ENCODE data around the gene HIVEP3. TPM values are rescaled to one million over a fixed set of nuclear protein-coding genes. Genes with fewer than 3 reads are reported as not detected.

Gene HIVEP3
- total and polyA plus RNA-seq, 2 donors = 2.8 to 3.1 TPM

DNA sequence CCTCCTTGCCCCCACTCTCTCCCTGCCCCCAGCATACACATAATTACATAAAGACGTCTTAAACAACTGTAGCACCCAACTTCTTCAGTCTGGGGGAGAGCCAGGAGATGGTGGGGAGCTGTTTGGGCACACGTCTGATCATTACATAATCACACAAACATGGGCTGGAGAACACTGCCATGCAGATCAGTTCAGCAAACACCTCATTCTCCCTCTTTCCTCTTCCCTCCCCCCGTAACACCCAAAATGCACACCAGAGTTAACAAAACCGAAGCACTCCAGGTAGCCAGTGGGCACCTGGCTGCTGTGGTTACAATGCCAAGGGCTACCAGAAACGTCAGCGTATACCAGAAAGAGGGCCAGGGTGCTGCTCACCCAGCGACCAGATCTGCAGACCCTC is 1.6 kb downstream of the HIVEP3 start:
- WGBS = 72% methylated on average over 7 of the region's 7 CpGs
- no peak for DNase-seq (ENCODE audit: extremely low spot score)
- Histone ChIP-seq H3K4me3 (ENCODE audit: low read depth, low read length) (no peak overlapping the region), H3K36me3 (ENCODE audit: insufficient read depth) (no peaks in the 10 kb centered on the region), H3K27ac (ENCODE audit: low read depth) (no peak overlapping the region), H3K4me1 (ENCODE audit: insufficient read depth) (peaks cover 2% of the 10 kb centered on the region)

- Histone ChIP-seq H3K27ac (ENCODE audit: low read depth) (no peak overlapping the region), H3K36me3 (ENCODE audit: insufficient read depth) (no peaks in the 10 kb centered on the region), H3K4me3 (ENCODE audit: low read depth, low read length) (no peak overlapping the region), H3K4me1 (ENCODE audit: insufficient read depth) (peaks cover 2% of the 10 kb centered on the region)
- DNase-seq (ENCODE audit: extremely low spot score) = no peak
- WGBS = 87% methylated on average over 4 of the region's 4 CpGs
These were observed 2.7 kb downstream of the HIVEP3 start for GRCh38 chr1:41915786-41916571.

DNA sequence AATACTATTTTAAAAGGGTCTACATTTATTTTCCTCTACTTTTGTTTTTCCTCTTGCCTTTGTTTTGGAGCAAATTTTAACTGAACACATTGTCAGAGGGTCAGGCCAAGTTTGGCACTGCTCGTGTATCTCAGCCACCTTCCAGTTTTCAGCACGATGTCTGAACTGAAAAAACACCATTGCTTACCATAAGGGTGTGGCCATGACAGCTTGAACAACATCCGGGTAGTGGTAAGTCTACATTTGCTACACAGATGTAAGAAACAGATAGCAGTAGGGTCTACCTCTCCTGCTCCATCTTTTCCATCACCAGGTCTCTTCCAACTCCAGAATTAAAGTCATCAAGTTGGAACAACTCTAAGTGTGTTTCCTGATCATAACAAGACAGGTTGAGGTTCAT is 4.2 kb downstream of the HIVEP3 start:
- H3K36me3 ChIP-seq (ENCODE audit: insufficient read depth) = no peaks in the 10 kb centered on the region
- DNase-seq (ENCODE audit: extremely low spot score) = no peak
- H3K4me1 ChIP-seq (ENCODE audit: insufficient read depth) = peaks cover 2% of the 10 kb centered on the region
- no peak overlapping the region for H3K27ac ChIP-seq (ENCODE audit: low read depth)
- H3K4me3 ChIP-seq (ENCODE audit: low read depth, low read length) = no peak overlapping the region
- WGBS = 67% methylated on average over 3 of the region's 3 CpGs

GRCh38 chr1:41913014-41913413 is 5.7 kb downstream of the HIVEP3 start:
- Histone ChIP-seq H3K27ac (ENCODE audit: low read depth) (no peak overlapping the region), H3K4me3 (ENCODE audit: low read depth, low read length) (no peak overlapping the region), H3K4me1 (ENCODE audit: insufficient read depth) (peaks cover 2% of the 10 kb centered on the region), H3K36me3 (ENCODE audit: insufficient read depth) (no peaks in the 10 kb centered on the region)
- WGBS = 86% methylated on average over 1 of the region's 1 CpG
- DNase-seq (ENCODE audit: extremely low spot score) = no peak

DNA sequence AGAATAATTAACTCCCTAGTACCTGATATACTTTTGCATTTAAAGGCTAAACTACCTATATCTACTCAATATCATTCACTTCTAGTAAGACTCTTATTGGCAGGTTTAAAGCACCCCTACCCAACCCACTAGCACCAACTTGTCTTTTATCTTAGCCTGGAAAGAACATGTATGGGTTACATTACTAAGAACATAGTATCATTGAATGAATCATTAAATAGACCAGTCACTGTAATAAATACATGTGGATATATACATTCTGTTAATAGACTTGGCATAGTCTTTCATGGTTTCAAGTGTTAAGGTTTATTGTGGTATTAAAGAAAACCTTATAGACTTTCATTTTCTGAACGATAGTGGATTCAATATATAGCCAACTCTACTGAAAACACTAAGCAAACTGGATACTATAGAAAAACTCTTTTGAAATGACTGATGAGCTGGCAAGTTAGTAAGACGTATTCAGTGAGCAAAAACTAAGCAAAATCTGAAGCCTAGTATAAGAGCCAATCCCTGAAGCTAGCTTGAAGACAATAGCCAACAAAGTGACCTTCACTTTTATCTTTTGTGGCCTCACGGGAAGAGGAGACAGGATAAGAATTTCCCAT is 10.3 kb downstream of the HIVEP3 start:
- 80% methylated on average over 3 of the region's 3 CpGs for WGBS
- H3K4me3 ChIP-seq (ENCODE audit: low read depth, low read length) = no peak overlapping the region
- H3K36me3 ChIP-seq (ENCODE audit: insufficient read depth) = no peaks in the 10 kb centered on the region
- no peak for DNase-seq (ENCODE audit: extremely low spot score)
- H3K27ac ChIP-seq (ENCODE audit: low read depth) = no peak overlapping the region
- H3K4me1 ChIP-seq (ENCODE audit: insufficient read depth) = no peaks in the 10 kb centered on the region

DNA sequence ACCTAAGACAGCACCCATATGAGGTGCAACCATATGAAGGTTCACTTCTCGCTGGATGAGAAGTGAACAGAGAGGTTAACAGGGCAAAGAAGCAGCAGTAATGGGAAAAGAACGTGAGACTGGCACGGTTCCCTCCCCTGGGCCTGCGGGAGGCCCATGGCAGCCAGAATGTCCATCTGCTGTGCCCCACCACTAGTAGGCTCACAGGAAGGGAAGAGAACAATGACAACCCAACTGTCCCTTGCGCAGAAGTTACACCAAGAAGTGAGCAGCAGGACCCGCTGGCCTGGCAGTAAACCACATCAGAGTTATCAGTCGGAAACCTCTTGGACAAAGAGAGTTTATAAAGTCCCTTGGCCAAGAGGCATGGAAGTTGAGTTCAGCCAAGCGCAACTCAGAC is 11.3 kb downstream of the HIVEP3 start:
- no peak for DNase-seq (ENCODE audit: extremely low spot score)
- 96% methylated on average over 8 of the region's 8 CpGs for WGBS
- Histone ChIP-seq H3K4me1 (ENCODE audit: insufficient read depth) (no peaks in the 10 kb centered on the region), H3K36me3 (ENCODE audit: insufficient read depth) (no peaks in the 10 kb centered on the region), H3K4me3 (ENCODE audit: low read depth, low read length) (no peak overlapping the region), H3K27ac (ENCODE audit: low read depth) (no peak overlapping the region)

- H3K36me3 ChIP-seq (ENCODE audit: insufficient read depth) = no peaks in the 10 kb centered on the region
- no peak overlapping the region for H3K4me3 ChIP-seq (ENCODE audit: low read depth, low read length)
- 73% methylated on average over 2 of the region's 2 CpGs for WGBS
- DNase-seq (ENCODE audit: extremely low spot score) = no peak
- H3K27ac ChIP-seq (ENCODE audit: low read depth) = no peak overlapping the region
- H3K4me1 ChIP-seq (ENCODE audit: insufficient read depth) = no peaks in the 10 kb centered on the region
These were observed 11.8 kb downstream of the HIVEP3 start for GRCh38 chr1:41906943-41907342.

- DNase-seq (ENCODE audit: extremely low spot score) = no peak
- 98% methylated on average over 1 of the region's 1 CpG for WGBS
- Histone ChIP-seq H3K4me3 (ENCODE audit: low read depth, low read length) (no peak overlapping the region), H3K4me1 (ENCODE audit: insufficient read depth) (no peaks in the 10 kb centered on the region), H3K36me3 (ENCODE audit: insufficient read depth) (no peaks in the 10 kb centered on the region), H3K27ac (ENCODE audit: low read depth) (no peak overlapping the region)
These were observed 13.5 kb downstream of the HIVEP3 start for GRCh38 chr1:41905093-41905675.

GRCh38 chr1:41902664-41903063 is 16.1 kb downstream of the HIVEP3 start:
- WGBS = 89% methylated on average over 9 of the region's 9 CpGs

DNA sequence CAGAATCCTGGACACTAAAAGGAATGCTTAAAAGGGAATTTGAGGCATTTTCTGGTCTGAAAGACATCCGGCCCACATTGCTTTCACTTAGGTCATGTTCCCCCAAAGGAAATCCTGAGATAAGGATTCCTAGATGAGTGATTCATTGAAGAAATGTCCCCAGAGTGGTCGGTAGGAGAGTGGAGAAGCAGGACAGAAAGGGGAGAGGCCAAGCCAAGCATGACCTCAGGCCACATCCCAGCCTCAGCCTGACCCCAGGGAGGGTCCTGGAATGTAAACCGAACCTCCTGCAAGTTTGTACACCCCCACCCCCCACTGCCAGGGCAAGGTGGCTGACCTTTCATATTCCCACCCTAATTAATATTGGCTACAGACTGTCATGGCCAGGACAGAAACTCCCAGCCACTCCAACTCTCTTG is 16.6 kb downstream of the HIVEP3 start:
- H3K4me3 ChIP-seq (ENCODE audit: low read depth, low read length) = no peak overlapping the region
- H3K36me3 ChIP-seq (ENCODE audit: insufficient read depth) = no peaks in the 10 kb centered on the region
- H3K4me1 ChIP-seq (ENCODE audit: insufficient read depth) = no peaks in the 10 kb centered on the region
- DNase-seq (ENCODE audit: extremely low spot score) = no peak
- no peak overlapping the region for H3K27ac ChIP-seq (ENCODE audit: low read depth)
- 46% methylated on average over 3 of the region's 3 CpGs for WGBS

More at GRCh38 chr1:41902664-41903063, 16.1 kb downstream of the HIVEP3 start:
- Histone ChIP-seq H3K4me3 (ENCODE audit: low read depth, low read length) (no peak overlapping the region), H3K36me3 (ENCODE audit: insufficient read depth) (no peaks in the 10 kb centered on the region), H3K27ac (ENCODE audit: low read depth) (no peak overlapping the region), H3K4me1 (ENCODE audit: insufficient read depth) (no peaks in the 10 kb centered on the region)
- DNase-seq (ENCODE audit: extremely low spot score) = no peak

GRCh38 chr1:41901551-41901950 is 17.2 kb downstream of the HIVEP3 start:
- H3K4me3 ChIP-seq (ENCODE audit: low read depth, low read length) = no peak overlapping the region
- H3K4me1 ChIP-seq (ENCODE audit: insufficient read depth) = no peaks in the 10 kb centered on the region
- no peak for DNase-seq (ENCODE audit: extremely low spot score)
- WGBS = 90% methylated on average over 3 of the region's 3 CpGs
- H3K27ac ChIP-seq (ENCODE audit: low read depth) = no peak overlapping the region
- H3K36me3 ChIP-seq (ENCODE audit: insufficient read depth) = no peaks in the 10 kb centered on the region

- Histone ChIP-seq H3K36me3 (ENCODE audit: insufficient read depth) (no peaks in the 10 kb centered on the region), H3K4me3 (ENCODE audit: low read depth, low read length) (no peak overlapping the region), H3K27ac (ENCODE audit: low read depth) (no peak overlapping the region), H3K4me1 (ENCODE audit: insufficient read depth) (no peaks in the 10 kb centered on the region)
- no peak for DNase-seq (ENCODE audit: extremely low spot score)
- 85% methylated on average over 9 of the region's 9 CpGs for WGBS
These were observed 17.9 kb downstream of the HIVEP3 start for GRCh38 chr1:41900603-41901444.

DNA sequence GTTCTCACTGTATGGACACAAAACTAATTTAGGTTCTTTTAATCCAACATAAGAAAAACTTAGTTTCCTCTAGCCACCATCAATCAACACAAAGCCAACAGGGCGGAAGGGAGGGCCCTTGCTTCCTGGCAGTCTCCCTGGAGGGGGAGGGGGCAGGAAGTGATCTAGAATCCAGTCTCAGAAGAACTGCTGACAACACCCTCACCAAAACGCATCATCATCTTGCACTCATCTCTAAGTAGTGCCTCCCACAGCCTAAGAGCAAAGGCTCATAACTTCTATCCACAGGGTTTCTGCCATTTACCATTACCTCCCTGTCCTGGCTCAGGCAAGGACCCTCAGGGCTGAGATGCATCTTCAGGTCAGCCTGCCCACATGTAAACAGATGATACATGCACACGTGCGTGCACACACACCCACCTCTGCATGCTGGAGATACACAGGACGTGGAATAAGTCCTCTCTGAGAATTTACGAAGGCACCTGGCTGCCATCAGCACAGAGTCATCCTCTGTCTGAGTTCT is 20.5 kb downstream of the HIVEP3 start:
- no peaks in the 10 kb centered on the region for H3K36me3 ChIP-seq (ENCODE audit: insufficient read depth)
- no peak for DNase-seq (ENCODE audit: extremely low spot score)
- H3K4me1 ChIP-seq (ENCODE audit: insufficient read depth) = no peaks in the 10 kb centered on the region
- WGBS = 63% methylated on average over 6 of the region's 6 CpGs
- no peak overlapping the region for H3K4me3 ChIP-seq (ENCODE audit: low read depth, low read length)
- no peak overlapping the region for H3K27ac ChIP-seq (ENCODE audit: low read depth)

Measured in urinary bladder (tissue), 4 donors.